A549 (cell line): Measurements from ENCODE around the gene CCNO. TPM values are rescaled to one million over a fixed set of nuclear protein-coding genes. Genes with fewer than 3 reads are reported as not detected.

Source experiments
- ATAC-seq, 2 experiments: fragments of 200-7000 bp in 1 of 2; fragments of >200 bp in 1 of 2; cut with Nextera tagmentation in 1 of 2; cut with Tn5 transposase in 1 of 2; 3 replicates each; pipeline versions ENCODE4 v1.8.0 to v1.9.1; 2018 to 2020; ENCODE audit warnings: mild to moderate bottlenecking in 1 of 2, moderate library complexity in 1 of 2
- CTCF ChIA-PET: fragments of 300-600 bp; sonication (Branson Sonifier 250); formaldehyde crosslinking; extraction: SDS; loops from one replicate; lab custom pipeline; 2021; ENCODE audit warnings: antibody characterized with exemption, inconsistent platforms; lab: Yijun Ruan, JAX
- POLR2A ChIA-PET: fragments of 350-600 bp; formaldehyde crosslinking; extraction: SDS; loops from one replicate; lab custom pipeline; 2021; ENCODE audit warnings: antibody characterized with exemption, inconsistent platforms; lab: Yijun Ruan, JAX
- DNase-seq, 2 experiments: peaks; one replicate each; pipeline versions ENCODE4 v3.0.0 to v3.0.0-alpha.2; 2011 to 2016; ENCODE audit warnings: low read depth in 1 of 2, low spot score in 1 of 2
- FAIRE-seq: peaks from 2 replicates; lab custom pipeline; 2011; peaks lifted over from hg19 to GRCh38; lab: Jason Lieb, UNC
- H3K27ac ChIP-seq, 2 experiments: fragments of >200 bp; sonication (Bioruptor Twin); formaldehyde crosslinking; 3 replicates each; pipeline ENCODE4 v1.5.1; 2016 to 2017
- H3K4me1 ChIP-seq: fragments of >200 bp; sonication (Bioruptor Twin); formaldehyde crosslinking; 3 replicates; pipeline ENCODE4 v1.6.1; 2016
- H3K4me2 ChIP-seq: fragments of >200 bp; sonication (Bioruptor Twin); formaldehyde crosslinking; 3 replicates; pipeline ENCODE4 v1.6.1; 2016
- H3K4me3 ChIP-seq: fragments of >200 bp; sonication (Bioruptor Twin); formaldehyde crosslinking; 3 replicates; pipeline ENCODE4 v1.5.1; 2016
- H3K9me3 ChIP-seq: fragments of >200 bp; sonication (Bioruptor Twin); formaldehyde crosslinking; 3 replicates; pipeline ENCODE4 v1.6.1; 2016
- CBX8 ChIP-seq: fragments of 200-600 bp; sonication (generic); IDR thresholded peaks from 2 replicates; pipeline ENCODE4 v1.6.1; 2016
- EP300 ChIP-seq, 2 experiments: fragments of >200 bp; sonication (Bioruptor Twin); formaldehyde crosslinking; IDR thresholded peaks; 2 replicates in 1 of 2; 3 replicates in 1 of 2; pipeline ENCODE4 v1.6.1; 2016 to 2017
- FOSB ChIP-seq: fragments of 250-450 bp; sonication (Bioruptor Pico); IDR thresholded peaks from 2 replicates; pipeline ENCODE4 v1.5.0; 2020; ENCODE audit warnings: mild to moderate bottlenecking, moderate library complexity
- HDAC2 ChIP-seq: fragments of 200-600 bp; sonication (generic); IDR thresholded peaks from 2 replicates; pipeline ENCODE4 v1.6.1; 2016
- MYC ChIP-seq: IDR thresholded peaks from 2 replicates; pipeline ENCODE4 v1.6.1; 2012; ENCODE audit warnings: mild to moderate bottlenecking, inconsistent platforms, low read length, improper control_type of control experiment, borderline replicate concordance
- NFE2L2 ChIP-seq: fragments of 150-350 bp; conservative IDR thresholded peaks from 2 replicates; pipeline ENCODE4 v1.6.1; 2014; ENCODE audit warnings: low read length
- PHF8 ChIP-seq: fragments of 200-600 bp; sonication (generic); IDR thresholded peaks from 2 replicates; pipeline ENCODE4 v1.6.1; 2016; ENCODE audit warnings: low read depth, mild to moderate bottlenecking, antibody characterized with exemption, moderate library complexity, borderline replicate concordance
- POLR2A ChIP-seq: IDR thresholded peaks from 2 replicates; pipeline ENCODE4 v1.6.1; 2012; ENCODE audit warnings: mild to moderate bottlenecking, low read length
- RAD21 ChIP-seq, 2 experiments: fragments of >200 bp in 1 of 2; sonication (Bioruptor Twin) in 1 of 2; formaldehyde crosslinking in 1 of 2; IDR thresholded peaks in 1 of 2; conservative IDR thresholded peaks in 1 of 2; 2 replicates in 1 of 2; 3 replicates in 1 of 2; pipeline ENCODE4 v1.6.1; 2012 to 2018; ENCODE audit warnings: inconsistent platforms in 1 of 2
- RNF2 ChIP-seq: fragments of 200-600 bp; sonication (generic); IDR thresholded peaks from 2 replicates; pipeline ENCODE4 v1.6.1; 2016; ENCODE audit warnings: low read depth, mild to moderate bottlenecking, antibody characterized with exemption, moderate library complexity, borderline replicate concordance
- SREBF2 ChIP-seq: fragments of 450-650 bp; IDR thresholded peaks from 2 replicates; pipeline ENCODE4 v1.6.1; 2014; ENCODE audit warnings: mild to moderate bottlenecking, moderate library complexity
- WGBS: methylation state at CpG from one replicate; pipeline ENCODE4 v1.1.6; 2017; ENCODE audit errors: missing lambda C conversion rate; 5-methylcytosine and 5-hydroxymethylcytosine counted together
- polyA minus RNA-seq: library from RNA; depleted of rRNA, polyadenylated mRNA; stranded (reverse); fragments of >200 nt; gene quantifications from 2 replicates; pipeline ENCODE4 v1.2.3, GENCODE V29; 2011; rRNA and poly(A)+ RNA removed
- polyA plus RNA-seq, 4 experiments: library from polyadenylated mRNA; depleted of rRNA in 3 of 4; stranded (reverse); fragments of >200 nt; fragmentation: RNase III in 1 of 4; extraction: RNeasy Plus Mini Kit Qiagen cat#74134 plus additional on column Dnase treatment in 1 of 4; gene quantifications; 2 replicates in 3 of 4; 3 replicates in 1 of 4; pipeline ENCODE4 v1.2.3, GENCODE V29; 2011 to 2017
- TF ChIP-seq, protein P1 (sequence below): fragments of 450-650 bp; IDR thresholded peaks from 2 replicates; pipeline ENCODE4 v1.6.1; 2014; ENCODE audit warnings: antibody characterized with exemption
- TF ChIP-seq, protein P2 (sequence below): fragments of 200-600 bp; sonication (generic); IDR thresholded peaks from 2 replicates; pipeline ENCODE4 v1.6.1; 2016; ENCODE audit warnings: antibody characterized with exemption, mild to moderate bottlenecking, moderate library complexity
- TF ChIP-seq, protein P3 (sequence below): IDR thresholded peaks from 2 replicates; pipeline ENCODE4 v1.6.1; 2012; ENCODE audit warnings: low read depth, borderline replicate concordance
- TF ChIP-seq, protein P4 (sequence below): fragments of 150-350 bp; IDR thresholded peaks from 2 replicates; pipeline ENCODE4 v1.6.1; 2014; ENCODE audit warnings: low read depth, mild to moderate bottlenecking, low read length
- TF ChIP-seq, protein P5 (sequence below): fragments of 250-450 bp; sonication (Bioruptor Pico); IDR thresholded peaks from 2 replicates; pipeline ENCODE4 v1.5.0; 2021; ENCODE audit warnings: mild to moderate bottlenecking, moderate library complexity, borderline replicate concordance
- TF ChIP-seq, protein P6 (sequence below): IDR thresholded peaks from 2 replicates; pipeline ENCODE4 v1.6.1; 2012

The CCNO gene, protein sequence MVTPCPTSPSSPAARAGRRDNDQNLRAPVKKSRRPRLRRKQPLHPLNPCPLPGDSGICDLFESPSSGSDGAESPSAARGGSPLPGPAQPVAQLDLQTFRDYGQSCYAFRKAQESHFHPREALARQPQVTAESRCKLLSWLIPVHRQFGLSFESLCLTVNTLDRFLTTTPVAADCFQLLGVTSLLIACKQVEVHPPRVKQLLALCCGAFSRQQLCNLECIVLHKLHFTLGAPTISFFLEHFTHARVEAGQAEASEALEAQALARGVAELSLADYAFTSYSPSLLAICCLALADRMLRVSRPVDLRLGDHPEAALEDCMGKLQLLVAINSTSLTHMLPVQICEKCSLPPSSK
- 2.2 and 2.6 TPM in 2 replicates for polyA plus RNA-seq (2011; rRNA removed)
- 6.5 and 9.0 TPM in 2 replicates for polyA plus RNA-seq (2012; cell fraction: cytosol; rRNA removed)
- polyA plus RNA-seq (2012; cell fraction: nucleus; rRNA removed) = 19.7 and 26.4 TPM in 2 replicates
- polyA plus RNA-seq (2017; fragmentation: RNase III; extraction: RNeasy Plus Mini Kit Qiagen cat#74134 plus additional on column Dnase treatment) = 4.7 to 5.1 TPM (median 4.8 TPM) in 3 replicates
- 0.45 and 1.1 TPM in 2 replicates for polyA minus RNA-seq

DNA sequence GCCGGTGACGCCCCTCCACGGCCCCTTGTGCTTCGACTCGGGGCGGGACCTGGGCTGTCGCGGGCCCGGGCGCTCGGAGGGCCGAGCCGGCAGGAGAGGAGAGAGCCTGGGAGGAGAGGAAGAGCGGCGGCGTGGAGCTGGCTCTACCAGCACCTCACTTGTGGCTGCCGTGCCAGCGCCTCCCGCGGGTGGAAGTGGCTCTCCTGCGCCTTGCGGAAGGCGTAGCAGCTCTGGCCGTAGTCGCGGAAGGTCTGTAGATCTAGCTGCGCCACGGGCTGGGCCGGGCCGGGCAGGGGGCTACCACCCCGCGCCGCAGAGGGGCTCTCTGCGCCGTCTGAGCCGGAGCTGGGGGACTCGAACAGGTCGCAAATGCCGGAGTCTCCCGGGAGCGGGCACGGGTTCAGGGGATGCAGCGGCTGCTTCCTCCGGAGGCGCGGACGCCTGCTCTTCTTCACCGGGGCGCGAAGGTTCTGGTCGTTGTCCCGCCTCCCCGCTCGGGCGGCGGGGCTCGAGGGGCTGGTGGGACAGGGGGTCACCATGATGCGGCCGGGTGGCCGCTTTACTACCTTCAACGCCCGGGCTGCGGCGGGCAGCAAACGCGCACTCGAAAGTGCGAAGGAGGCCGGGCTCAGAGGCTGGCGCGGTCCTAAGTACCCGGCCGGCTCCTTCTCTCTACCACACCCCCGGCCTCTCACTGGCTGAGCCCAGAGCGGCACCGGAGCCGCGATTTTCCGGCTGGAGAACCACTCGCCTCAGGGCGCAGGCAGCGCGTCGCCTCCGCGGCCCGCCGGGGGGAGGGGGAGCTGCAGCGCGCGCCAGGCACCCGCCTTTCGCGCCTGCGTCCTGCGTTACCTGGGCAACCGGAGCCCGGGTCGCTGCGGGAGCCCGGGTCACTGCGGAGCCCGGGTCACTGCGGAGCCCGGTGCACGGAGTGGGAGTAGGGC is at the start of gene CCNO:
CCNO (minus strand) TSS at position 624 of the 944 bp plus-strand sequence; CDS start at position 539, 85 bp downstream.
- H3K4me2 ChIP-seq = peak within 1 kb of the TSS; percentile 80
- WGBS = under 1% methylated on average over 40 of the region's 106 CpGs
- ChIA-PET POLR2A (interaction anchor here (1.0 to 2.3 kb wide), 4 partner anchors 9 to 74 kb away, joined by 3 to 22 read pairs (median 4); partner anchors contain the start of genes DHX29 and MTREX), CTCF (interaction anchor here (0.6 to 2.5 kb wide), 11 partner anchors 9 to 97 kb away, joined by 3 to 11 read pairs (median 4); no protein-coding TSS in a partner anchor)
- TF ChIP-seq, protein P1, sequence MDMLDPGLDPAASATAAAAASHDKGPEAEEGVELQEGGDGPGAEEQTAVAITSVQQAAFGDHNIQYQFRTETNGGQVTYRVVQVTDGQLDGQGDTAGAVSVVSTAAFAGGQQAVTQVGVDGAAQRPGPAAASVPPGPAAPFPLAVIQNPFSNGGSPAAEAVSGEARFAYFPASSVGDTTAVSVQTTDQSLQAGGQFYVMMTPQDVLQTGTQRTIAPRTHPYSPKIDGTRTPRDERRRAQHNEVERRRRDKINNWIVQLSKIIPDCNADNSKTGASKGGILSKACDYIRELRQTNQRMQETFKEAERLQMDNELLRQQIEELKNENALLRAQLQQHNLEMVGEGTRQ = no peak
- peak; percentile 31; the same call in 1 of the 2 replicates for TF ChIP-seq PHF8
- TF ChIP-seq, protein P2, sequence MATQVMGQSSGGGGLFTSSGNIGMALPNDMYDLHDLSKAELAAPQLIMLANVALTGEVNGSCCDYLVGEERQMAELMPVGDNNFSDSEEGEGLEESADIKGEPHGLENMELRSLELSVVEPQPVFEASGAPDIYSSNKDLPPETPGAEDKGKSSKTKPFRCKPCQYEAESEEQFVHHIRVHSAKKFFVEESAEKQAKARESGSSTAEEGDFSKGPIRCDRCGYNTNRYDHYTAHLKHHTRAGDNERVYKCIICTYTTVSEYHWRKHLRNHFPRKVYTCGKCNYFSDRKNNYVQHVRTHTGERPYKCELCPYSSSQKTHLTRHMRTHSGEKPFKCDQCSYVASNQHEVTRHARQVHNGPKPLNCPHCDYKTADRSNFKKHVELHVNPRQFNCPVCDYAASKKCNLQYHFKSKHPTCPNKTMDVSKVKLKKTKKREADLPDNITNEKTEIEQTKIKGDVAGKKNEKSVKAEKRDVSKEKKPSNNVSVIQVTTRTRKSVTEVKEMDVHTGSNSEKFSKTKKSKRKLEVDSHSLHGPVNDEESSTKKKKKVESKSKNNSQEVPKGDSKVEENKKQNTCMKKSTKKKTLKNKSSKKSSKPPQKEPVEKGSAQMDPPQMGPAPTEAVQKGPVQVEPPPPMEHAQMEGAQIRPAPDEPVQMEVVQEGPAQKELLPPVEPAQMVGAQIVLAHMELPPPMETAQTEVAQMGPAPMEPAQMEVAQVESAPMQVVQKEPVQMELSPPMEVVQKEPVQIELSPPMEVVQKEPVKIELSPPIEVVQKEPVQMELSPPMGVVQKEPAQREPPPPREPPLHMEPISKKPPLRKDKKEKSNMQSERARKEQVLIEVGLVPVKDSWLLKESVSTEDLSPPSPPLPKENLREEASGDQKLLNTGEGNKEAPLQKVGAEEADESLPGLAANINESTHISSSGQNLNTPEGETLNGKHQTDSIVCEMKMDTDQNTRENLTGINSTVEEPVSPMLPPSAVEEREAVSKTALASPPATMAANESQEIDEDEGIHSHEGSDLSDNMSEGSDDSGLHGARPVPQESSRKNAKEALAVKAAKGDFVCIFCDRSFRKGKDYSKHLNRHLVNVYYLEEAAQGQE = no peak
- TF ChIP-seq, protein P3, sequence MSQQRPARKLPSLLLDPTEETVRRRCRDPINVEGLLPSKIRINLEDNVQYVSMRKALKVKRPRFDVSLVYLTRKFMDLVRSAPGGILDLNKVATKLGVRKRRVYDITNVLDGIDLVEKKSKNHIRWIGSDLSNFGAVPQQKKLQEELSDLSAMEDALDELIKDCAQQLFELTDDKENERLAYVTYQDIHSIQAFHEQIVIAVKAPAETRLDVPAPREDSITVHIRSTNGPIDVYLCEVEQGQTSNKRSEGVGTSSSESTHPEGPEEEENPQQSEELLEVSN = peak; percentile 82
- TF ChIP-seq HDAC2 = no peak
- TF ChIP-seq POLR2A = peak; percentile 51; the same call in 1 of the 2 replicates
- ATAC-seq = peak; percentile 88 to 94
- no peak for FAIRE-seq
- peaks cover 9% of the 10 kb centered on the region; the same call in 1 of the 3 replicates for H3K4me1 ChIP-seq
- peak within 1 kb of the TSS; percentile 74 for H3K4me3 ChIP-seq
- DNase-seq = peak; percentile 80 to 82
- peak within 1 kb of the TSS; percentile 74 to 94 for H3K27ac ChIP-seq
- H3K9me3 ChIP-seq = no peaks in the 10 kb centered on the region

DNA sequence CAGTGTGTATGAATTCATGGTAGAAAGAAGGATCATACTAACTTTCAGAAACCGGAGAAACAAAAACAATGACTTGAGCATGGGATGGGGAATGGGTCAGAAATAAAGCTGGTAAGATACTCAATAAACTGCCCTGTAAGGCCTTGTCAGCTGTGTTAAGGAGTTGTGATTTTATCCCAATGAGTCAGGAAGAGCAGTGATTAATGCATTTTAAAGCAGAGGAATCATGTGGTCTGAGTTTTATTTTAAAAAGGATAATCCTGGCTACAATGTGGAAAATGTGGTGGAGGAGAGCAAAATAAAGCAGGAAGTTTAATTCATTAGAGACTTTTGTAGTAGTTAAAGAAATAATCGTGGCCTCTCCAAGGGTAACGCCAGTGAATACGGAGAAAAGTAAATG is 45.4 kb upstream of the CCNO start:
- DNase-seq (no peak), FAIRE-seq (no peak), ATAC-seq (no peak)
- H3K4me2 ChIP-seq = no peak overlapping the region
- H3K4me1 ChIP-seq = no peaks in the 10 kb centered on the region
- WGBS = 93% methylated on average over 4 of the region's 4 CpGs
- H3K27ac ChIP-seq = no peak overlapping the region
- CTCF ChIA-PET = no interaction called here
- POLR2A ChIA-PET = no interaction called here
- no peaks in the 10 kb centered on the region for H3K9me3 ChIP-seq
- H3K4me3 ChIP-seq = no peak overlapping the region
- TF ChIP-seq, protein P4, sequence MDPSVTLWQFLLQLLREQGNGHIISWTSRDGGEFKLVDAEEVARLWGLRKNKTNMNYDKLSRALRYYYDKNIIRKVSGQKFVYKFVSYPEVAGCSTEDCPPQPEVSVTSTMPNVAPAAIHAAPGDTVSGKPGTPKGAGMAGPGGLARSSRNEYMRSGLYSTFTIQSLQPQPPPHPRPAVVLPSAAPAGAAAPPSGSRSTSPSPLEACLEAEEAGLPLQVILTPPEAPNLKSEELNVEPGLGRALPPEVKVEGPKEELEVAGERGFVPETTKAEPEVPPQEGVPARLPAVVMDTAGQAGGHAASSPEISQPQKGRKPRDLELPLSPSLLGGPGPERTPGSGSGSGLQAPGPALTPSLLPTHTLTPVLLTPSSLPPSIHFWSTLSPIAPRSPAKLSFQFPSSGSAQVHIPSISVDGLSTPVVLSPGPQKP = no peak
- no peak for TF ChIP-seq FOSB (CRISPR knock-in tag)
- TF ChIP-seq, protein P2 = no peak
- no peak for TF ChIP-seq CBX8
- TF ChIP-seq SREBF2 = no peak
- no peak for TF ChIP-seq EP300 (IDR thresholded peaks at IDR 0.05)
- TF ChIP-seq NFE2L2 = no peak
- no peak for TF ChIP-seq MYC
- TF ChIP-seq, protein P5, sequence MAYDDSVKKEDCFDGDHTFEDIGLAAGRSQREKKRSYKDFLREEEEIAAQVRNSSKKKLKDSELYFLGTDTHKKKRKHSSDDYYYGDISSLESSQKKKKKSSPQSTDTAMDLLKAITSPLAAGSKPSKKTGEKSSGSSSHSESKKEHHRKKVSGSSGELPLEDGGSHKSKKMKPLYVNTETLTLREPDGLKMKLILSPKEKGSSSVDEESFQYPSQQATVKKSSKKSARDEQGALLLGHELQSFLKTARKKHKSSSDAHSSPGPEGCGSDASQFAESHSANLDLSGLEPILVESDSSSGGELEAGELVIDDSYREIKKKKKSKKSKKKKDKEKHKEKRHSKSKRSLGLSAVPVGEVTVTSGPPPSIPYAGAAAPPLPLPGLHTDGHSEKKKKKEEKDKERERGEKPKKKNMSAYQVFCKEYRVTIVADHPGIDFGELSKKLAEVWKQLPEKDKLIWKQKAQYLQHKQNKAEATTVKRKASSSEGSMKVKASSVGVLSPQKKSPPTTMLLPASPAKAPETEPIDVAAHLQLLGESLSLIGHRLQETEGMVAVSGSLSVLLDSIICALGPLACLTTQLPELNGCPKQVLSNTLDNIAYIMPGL (CRISPR knock-in tag) = no peak
- no peak for TF ChIP-seq RNF2
- no peak for TF ChIP-seq RAD21 (conservative IDR thresholded peaks at IDR 0.05 in 1 of 2, IDR thresholded peaks at IDR 0.05 in 1 of 2)
- TF ChIP-seq, protein P6, sequence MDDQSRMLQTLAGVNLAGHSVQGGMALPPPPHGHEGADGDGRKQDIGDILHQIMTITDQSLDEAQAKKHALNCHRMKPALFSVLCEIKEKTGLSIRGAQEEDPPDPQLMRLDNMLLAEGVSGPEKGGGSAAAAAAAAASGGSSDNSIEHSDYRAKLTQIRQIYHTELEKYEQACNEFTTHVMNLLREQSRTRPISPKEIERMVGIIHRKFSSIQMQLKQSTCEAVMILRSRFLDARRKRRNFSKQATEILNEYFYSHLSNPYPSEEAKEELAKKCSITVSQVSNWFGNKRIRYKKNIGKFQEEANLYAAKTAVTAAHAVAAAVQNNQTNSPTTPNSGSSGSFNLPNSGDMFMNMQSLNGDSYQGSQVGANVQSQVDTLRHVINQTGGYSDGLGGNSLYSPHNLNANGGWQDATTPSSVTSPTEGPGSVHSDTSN = no peak
